CD4-positive, alpha-beta T cell treated with Interferon alpha-2 for 1 hour (primary cell): ENCODE measurements around the gene TTLL6.
"Not testable (repeated sequence)": the region's sequence is repeated elsewhere in the genome, so short reads cannot be mapped to it uniquely, and the experiment has no call there.

Source experiments
- DNase-seq, 2 donors: peaks; one replicate each; pipeline ENCODE4 v3.0.0-alpha.2; 2020 to 2022

TTLL6 gene

GRCh38 chr17:48814504-48814903 is 2.5 kb downstream of the TTLL6 start:
- DNase-seq: peak; percentile 53 to 75

DNA sequence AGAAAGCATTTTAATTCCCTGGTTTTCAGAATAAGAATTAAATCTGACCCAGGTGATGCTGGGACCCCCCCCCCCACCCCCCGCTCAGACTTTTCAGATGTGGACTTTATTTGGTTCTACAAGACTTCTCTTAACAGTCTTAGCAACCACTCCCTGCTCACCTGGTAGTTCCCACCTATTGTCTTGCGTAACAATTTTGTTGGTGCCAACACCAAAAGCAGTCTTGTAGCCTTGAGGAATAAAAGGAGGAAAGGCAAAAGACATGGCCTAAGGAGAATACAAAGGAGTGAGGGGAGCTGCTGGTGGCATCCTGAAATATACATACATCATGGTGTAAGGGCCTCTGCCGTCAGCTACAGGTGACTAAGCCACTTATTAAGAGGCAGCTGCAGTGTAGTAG is 5.0 kb downstream of the TTLL6 start:
- DNase-seq: no peak

DNA sequence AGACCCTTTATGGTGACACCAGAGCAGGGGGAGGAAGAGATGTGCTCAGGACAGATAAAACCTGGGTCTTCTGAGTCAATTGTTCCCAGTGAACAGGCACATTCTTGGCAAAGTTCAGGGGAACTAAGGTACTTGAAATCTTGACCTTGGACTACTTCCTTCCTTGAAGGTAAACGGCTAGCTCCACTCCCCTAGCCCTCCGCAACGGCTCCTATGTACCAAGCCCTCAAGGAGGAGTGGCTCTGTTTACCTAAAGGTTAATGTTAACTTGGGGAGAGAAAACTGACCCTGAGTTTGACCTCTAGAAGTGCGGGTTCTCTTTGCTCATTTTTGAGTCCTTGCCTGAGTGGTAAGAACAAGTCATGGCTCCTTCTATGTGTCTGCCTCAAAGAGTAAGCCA is 7.8 kb downstream of the TTLL6 start:
- DNase-seq: no peak

DNA sequence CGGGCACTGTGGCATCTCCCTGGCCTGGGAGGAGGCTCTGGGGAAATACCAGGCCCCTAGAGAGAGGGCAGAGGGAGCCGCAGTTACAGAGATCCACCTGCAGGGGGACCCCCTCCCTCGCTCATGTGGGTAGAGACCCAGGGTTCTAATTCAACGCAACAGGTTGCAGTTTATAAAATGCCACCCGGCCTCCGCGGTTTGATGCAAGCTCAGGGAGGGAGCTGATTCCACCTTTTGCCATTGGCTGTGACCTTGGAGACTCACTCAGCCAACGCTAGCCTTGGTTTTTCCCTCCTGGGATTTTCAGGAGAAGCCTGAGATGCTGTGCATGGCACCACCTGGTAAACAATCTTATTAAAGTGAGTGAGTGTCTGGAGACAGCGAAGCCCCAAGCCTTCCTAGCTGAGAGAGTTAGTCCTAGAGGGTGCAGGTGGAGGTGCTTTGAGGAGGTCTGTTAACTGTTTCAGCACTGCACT is 12.1 kb downstream of the TTLL6 start:
- DNase-seq: peak; percentile 52 to 68

DNA sequence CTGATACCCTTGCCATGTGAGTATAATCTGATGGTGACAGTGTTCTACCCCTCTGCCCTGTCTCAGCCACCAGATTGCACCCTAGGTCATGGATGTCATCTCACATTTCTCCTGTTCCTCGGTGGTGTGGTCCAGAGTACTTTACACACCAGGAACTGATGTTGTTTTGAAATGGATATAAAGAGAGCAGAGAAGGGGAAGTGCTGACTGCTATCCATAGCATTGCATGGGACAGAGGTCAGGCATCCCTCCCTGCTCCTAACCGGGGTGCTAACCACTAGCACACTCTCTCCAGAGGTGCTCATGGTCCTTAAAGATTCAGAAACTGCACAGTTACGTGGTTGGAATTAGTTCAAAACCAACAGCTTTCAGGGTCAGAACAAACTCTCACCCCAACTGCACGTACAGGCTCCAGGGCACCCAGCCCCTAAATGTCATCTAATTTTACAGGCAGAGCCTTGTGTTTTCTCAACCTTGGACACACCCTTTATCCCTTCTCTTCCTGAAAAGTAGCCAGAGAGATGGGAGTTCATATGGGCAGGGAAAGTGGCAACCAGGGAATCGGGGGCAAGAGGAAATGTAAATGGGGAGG is 16.3 kb downstream of the TTLL6 start:
- DNase-seq: no peak

DNA sequence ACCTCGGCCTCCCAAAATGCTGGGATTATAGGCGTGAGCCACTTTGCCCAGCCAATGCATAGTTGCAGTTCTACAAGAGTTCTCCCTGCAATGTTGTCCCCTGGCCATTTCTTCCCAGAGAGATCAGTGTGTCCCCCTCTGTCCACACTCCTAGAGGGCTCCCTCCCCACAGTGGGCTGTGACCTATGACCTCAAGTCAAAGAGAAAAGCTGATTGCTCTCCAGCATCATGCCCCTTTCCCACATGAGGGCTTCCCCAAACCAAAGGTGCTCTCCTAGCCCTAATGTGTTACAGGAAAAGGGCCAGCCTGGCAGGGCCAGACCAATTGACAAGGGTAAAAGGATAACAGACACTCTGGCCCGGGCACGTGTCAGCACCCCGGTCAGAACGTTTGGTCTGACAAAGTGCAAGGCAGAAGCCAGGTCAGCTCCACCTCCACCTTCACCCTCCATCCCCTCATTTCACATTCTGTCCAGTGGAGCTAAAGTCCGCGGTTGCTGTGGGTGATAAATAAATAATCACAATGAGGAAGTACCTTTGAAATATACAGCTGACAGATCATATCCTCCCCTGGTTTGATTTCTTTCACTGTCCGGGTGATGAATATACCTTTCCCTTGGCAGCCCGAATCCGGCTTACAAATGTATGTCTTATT is 17.8 kb downstream of the TTLL6 start:
- no peak for DNase-seq

- not testable (repeated sequence) for DNase-seq
Observed at GRCh38 chr17:48796163-48796522, 20.9 kb downstream of the TTLL6 start.

GRCh38 chr17:48795444-48796162 is 21.4 kb downstream of the TTLL6 start:
- no peak for DNase-seq

DNA sequence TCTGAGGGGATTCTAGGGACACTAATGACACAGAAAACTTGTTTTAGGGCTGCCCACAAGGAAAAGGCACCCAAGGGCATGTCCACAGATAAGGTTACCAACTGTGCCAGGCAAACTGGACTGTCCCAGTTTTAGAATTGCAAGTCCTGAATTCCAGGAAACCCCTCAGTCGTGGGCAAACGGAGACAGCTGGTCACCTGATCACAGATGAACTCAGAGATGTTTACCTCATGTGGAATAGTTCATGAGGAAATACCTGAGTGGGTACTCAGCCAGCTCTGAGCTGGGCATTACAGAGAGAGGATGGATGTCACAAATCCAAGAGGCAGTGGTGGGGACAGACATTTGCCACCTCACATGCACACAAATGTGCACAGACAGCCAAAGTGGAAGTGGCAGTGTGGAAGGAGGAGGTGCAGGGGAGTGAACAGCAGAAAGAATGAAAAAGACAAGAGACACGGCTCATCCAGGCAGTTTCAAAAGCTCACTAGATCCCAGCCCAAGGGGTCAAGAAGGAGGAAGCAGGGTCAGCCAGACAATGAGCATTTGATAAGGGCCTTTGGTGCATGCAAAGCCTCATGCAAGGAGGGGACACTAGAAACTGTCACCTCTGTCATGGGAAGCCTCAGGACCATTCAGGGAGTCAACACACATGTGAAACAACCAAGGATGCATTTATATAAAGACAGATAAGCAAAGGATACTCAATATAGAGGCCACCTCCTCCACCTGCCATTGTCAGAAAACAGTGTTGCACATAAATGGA is 24.8 kb downstream of the TTLL6 start:
- DNase-seq: no peak

GRCh38 chr17:48791128-48792032 is 25.6 kb downstream of the TTLL6 start:
- DNase-seq: peak; percentile 13 to 29

GRCh38 chr17:48790607-48791127 is 26.4 kb downstream of the TTLL6 start:
- DNase-seq: no peak

DNA sequence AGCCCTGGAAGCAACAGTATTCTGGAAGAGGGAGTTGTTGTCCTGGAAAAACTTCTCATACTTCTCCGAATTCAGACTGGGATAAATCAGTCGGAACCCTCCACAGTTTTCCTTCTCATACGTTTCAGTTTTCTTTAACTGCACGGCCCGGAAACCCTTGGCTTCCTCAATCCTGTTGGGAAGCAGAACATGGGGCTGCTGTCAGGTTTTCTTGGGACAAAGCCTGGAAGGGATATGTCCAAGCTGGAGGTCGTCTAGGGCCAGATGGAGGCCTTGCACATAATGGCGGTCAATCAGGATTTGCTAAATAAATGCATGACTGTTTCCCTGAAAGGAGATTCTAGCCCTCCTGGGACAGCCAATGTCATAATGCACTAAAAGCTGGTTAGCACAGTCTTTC is 29.2 kb downstream of the TTLL6 start:
- no peak for DNase-seq

GRCh38 chr17:48779421-48779820 is 37.6 kb downstream of the TTLL6 start:
- DNase-seq: no peak

DNA sequence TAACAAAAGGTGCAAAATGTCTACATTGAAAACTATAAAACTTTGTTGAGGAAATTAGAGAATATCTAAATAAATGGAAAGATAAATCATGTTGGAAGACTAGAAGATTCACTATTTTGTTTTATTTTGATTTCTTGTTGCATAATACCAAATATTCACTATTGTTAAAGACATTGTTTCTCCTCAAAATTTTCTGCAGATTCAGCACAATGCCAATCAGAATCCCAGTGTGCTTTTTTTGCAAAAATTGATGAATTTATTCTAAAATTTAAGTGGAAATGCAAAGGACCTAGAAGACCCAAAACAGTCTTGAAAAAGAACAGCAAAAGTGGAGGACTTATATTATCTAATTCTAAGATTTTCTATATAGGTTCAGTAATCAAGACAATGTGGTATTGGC is 40.4 kb downstream of the TTLL6 start:
- DNase-seq: no peak

GRCh38 chr17:48773245-48773644 is 43.8 kb downstream of the TTLL6 start:
- DNase-seq: no peak

- no peak for DNase-seq
Observed at GRCh38 chr17:48770954-48771353, 46.1 kb downstream of the TTLL6 start.

DNA sequence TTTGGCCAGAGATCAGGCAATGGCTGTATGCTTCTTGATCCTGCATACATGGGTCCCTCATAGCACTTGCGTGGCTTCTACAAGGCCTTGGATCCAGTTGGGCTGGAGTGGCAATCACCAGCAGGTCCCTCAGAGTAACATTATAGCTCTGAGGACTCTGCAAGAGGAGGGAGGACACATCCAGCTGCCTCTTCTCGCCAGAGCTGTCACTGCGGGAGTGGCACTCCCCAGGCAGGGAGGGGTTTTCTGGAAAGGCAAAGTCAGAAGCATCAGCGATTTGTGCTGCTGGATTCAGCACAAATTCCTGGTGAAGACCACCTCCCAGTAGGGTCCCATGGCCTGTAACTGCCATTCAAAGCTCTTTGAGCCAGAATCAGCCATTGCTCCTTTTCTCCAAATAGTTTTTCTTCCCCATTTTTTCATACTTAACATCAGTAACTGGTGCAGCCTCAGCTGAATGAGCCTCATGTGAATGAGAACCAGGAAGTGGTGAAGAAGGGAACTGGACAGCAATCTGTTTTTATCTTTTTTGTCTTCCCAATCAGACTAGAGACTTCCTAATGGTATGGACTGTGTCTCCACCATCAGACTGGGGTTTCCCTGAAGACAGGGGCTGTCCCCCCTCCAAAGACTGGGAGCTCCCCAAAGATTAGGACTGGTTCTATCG is 47.9 kb downstream of the TTLL6 start:
- DNase-seq: no peak

- no peak for DNase-seq
Observed at GRCh38 chr17:48767263-48767774, 49.7 kb downstream of the TTLL6 start.

DNA sequence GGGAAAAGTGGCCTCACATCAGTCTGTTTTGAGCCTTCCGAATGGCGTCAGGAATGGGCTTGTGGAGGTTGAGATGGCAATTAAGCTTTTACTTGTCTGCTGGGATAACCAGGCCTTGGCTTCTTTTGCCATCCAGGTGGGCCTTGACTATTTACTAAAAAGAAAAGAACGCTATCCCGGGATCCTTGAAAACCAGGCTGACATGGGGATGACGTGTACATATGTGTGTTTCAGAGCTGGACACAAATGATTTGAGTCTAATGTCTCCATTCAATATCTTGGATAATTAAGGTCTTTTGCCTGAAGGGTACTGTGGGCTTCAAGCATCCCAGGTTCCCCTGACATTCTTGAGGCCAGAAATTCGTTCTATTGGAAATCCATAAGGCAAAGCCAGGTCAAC is 55.9 kb downstream of the TTLL6 start:
- DNase-seq: no peak

DNA sequence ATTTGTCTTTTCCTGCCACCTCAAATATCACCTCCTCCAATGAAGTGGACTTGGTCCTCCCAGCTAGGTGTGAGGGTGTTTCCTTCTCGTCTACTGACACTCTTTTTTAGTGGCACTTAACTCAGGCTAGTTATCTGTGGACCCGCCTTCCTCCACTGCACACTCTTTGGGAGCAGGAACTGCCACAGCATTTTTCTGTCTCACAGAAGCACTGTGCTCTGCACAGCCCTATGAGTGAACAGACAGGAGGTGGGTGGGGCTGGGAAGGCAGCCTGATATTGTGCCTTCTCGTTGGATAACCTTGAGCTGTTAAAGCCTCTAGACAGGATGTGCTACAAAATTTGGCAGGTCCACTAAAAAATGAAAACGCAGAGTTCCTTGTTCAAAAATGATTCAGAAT is 56.6 kb downstream of the TTLL6 start:
- DNase-seq: no peak

- DNase-seq: no peak
Observed at GRCh38 chr17:48759288-48759687, 57.7 kb downstream of the TTLL6 start.
